ENCODE measurements around the gene LINGO1.

GRCh38 chr15:77589839-77590238, 42.9 kb downstream of the LINGO1 start:
- no peak for TF ChIP-seq CTCF (IDR thresholded peaks at IDR 0.05; ENCODE audit: control extremely low read depth in 1 of 3, insufficient read depth in 1 of 3, low read depth in 1 of 3, low read length in 3 of 3)
- no peak for TF ChIP-seq JUN (IDR thresholded peaks at IDR 0.05; ENCODE audit: low read depth, low read length)
- TF ChIP-seq BCL11A (IDR thresholded peaks at IDR 0.05; ENCODE audit: low read depth in 2 of 2, low read length in 2 of 2) = no peak
- no peak for TF ChIP-seq SP4 (IDR thresholded peaks at IDR 0.05; ENCODE audit: low read length)
- no peak for TF ChIP-seq POLR2AphosphoS5 (IDR thresholded peaks at IDR 0.05; ENCODE audit: low read depth, low read length)
- TF ChIP-seq EGR1 (IDR thresholded peaks at IDR 0.05; ENCODE audit: borderline replicate concordance, low read depth, low read length) = no peak
- no peak for TF ChIP-seq POLR2A (IDR thresholded peaks at IDR 0.05; ENCODE audit: control extremely low read depth in 1 of 2, low read depth in 2 of 2, low read length in 2 of 2)
- no peak for TF ChIP-seq USF2 (IDR thresholded peaks at IDR 0.05; ENCODE audit: low read length)

Measured in H1 (cell line).